ENCODE data around the gene DET1.
"Not testable (repeated sequence)": the region's sequence is repeated elsewhere in the genome, so short reads cannot be mapped to it uniquely, and the experiment has no call there.

The DET1 gene

DNA sequence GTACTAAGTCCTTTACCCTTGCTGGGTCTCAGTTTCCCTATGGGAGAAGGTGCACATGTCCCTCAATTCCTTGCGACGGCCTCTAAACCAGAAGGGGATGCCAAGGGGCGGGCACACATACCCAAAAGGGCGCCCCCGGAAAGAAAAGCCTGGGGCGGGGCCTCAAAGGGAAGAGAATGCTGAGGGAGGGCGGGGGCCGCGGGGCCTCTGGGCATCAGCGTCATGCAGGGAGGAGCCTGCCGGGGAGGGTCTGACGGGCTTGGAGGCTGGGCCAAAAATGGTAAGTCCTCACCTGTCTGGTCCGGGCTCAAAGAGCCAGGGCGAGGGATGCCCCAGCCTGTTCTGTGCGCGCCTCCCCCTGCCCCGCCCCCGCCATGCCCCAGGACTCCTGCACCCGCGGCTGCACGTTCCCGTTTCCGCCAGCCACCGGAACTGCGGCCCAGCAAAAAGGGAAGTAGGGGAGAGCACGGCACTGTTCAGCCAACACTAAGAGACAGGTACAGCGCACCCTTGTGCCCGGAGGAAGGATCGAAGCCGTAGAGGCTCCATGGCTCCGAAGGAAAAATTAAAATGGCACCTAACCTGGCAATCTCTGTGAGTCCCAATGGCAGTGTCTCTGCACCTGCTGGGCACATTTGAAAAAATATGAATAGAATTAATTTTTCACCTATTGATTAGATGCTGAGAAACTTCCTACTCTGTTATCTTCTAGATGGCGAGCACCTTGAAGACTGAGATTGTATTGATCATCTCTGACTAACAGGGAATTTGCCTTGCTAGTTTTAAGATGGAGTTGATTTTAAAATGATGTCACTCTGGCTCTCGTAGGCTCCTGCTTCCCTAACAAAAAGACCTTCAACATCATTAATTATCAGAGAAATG is at the start of gene DET1:
Gene DET1 (minus strand): TSS at position 434 of the 882 bp plus-strand sequence. CDS start 14,976 bp downstream, outside the sequence.
- DNase-seq (ENCODE audit: low spot score) = peak; percentile 90

DNA sequence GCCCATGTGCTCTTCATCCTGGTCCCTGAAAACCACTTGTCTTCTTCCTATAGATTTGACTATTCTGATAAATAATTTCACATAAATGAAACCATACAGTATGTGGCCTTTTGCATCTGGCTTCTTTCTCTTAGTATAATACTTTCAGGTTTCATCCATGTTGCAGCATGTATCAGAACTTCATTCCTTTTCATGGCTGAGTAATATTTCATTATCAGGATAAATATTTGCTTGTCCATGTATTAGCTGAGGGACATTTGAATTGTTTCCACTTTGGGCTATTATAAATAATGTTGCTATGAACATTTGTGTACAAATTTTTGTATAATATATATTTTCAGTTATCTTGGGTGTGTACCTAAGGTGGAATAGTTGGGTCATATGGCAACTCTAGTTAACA is 44.9 kb upstream of the DET1 start:
- no peak for DNase-seq (ENCODE audit: low spot score)

DNA sequence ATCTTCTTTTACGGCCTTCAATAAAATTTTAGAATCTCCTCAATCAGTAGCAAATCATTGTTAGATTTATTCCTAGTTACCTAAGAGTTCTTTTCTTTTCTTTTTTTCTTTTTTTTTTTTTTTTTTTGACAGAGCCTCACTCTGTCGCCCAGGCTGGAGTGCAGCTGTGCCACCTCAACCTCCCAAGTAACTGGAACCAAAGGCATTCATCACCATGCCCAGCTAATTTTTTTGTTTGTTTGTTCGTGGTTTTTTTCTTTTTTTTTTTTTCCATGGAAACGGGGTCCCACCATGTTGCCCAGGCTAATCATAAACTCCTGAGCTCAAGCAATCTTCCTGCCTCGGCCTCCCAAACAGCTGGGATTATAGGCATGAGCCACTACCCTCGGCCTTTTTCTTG is 44.3 kb upstream of the DET1 start:
- no peak for DNase-seq (ENCODE audit: low spot score)

DNA sequence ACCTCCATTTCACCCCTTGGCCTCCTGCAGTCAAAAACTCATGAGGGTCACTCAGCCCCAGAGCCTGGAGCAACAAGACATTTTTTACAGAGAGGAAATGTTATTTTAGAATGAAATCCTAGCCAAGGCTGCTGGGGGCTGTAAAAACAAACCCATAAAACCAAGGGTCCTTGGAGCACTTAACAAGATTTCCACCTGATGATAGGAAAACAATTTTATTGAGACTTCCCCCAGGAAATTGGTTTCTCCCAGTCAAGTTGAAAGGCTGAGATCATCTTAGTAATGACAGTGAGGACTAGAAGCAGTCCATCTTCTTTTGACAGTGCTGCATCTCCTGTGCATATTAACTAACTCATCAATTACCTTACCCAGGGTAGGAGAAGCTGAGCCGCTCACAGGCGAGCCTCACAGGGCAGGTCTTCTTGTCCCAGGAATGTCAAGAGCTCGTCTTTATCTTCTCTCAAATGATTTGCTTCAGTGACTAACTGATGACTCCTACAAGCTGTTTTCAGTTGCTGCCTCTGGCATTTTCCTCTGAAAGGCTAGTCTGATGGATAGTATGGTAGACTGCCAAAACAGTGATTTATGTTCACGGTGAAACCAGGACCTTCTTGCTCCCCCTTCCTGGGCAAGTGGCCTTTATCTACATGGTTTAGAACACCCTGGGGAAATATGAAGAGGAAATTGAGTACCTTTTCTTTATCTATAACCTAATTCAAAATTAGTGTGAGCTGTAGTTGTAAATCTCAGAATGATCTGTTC is 40.1 kb upstream of the DET1 start:
- no peak for DNase-seq (ENCODE audit: low spot score)

DNA sequence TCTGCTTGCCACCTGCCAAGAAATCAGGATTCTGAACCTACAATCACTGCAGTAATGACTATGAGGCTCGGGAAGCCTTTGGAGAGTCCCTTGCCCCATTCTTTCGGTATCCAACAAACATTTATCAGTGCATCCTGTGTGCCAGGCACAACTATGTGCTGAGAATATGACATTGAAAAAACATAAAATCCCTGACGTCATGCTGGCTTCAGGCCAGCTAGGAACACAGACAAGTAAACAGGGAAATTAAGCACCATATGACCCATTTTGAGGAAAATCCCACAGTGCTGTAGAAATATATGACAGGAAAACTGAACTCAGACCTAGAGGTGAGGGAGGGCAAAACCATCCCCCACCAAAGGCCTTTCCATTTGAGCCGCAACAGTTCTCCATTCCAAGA is 34.1 kb upstream of the DET1 start:
- DNase-seq (ENCODE audit: low spot score) = no peak

DNA sequence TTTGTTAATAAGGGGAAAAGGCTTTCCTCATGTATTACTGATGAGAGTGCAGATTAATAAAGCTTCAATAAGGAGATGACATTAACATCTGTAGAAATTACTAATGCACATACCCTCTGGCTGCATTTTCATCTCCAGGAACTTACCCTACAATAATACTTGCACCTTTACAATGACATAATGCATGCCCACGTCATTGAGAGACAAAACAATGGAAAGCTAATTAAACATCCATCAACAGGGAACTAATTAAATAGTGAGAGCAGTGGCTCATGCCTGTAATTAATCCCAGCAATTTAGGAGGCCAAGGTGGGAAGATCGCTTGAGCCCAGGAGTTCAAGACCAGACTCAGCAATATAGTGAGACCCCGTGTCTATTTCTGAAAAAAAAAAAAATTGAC is 32.8 kb upstream of the DET1 start:
- no peak for DNase-seq (ENCODE audit: low spot score)

DNA sequence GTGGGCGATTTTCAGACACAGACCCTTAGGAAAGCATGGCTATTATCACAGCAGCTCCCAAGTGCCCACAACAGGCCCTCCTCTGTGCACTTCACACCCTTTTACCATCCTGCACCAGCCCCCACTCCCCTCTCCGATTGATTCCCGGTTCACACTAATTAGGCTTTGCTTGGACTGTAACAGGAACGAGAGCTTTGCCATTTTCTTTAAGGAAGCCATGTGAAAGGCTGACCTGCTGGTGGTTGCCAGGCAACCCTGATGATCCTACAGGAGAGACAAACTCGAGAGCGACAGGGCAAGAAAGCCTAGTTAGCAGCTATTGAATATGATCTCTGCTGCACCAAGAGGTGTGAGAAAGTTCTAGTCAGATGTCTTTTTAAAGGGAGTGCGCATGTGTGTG is 28.2 kb upstream of the DET1 start:
- no peak for DNase-seq (ENCODE audit: low spot score)

DNA sequence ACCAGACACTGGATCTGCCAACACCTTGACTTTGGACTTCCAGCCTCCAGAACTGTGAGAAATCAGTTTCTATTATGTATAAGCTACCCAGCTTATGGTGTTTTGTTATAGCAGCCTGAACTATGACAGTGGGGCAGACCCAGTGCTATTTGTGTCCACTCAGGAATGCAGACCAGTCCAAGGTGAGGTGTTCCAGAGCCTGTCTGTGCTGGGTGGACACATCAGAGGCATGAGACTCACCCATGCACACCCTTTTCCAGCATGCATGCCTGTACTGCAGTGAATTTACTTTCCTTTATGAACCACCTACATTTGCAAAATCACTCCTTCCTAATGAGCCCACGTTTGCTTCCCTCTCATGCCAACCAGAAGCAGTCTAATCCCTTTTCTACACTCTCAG is 27.6 kb upstream of the DET1 start:
- no peak for DNase-seq (ENCODE audit: low spot score)

DNA sequence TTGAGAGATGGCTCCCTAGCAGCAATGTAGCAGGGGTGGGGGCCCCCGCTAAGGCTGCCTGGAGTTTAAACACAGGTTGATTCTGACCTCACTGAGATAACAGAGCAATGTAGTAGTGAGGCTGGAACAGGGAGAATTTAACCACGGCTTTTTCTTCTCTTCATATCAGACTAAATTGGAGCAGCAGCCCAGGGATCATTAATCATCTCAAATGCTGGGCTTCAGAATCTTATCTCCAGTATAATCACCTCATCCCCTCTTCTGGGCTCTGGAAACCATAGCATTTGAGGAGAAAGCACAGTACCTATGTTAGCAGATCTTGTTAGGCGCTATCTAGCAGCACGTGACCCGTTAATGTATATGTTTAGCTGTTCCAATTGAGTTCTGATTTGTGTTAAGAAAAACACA is 25.4 kb upstream of the DET1 start:
- DNase-seq (ENCODE audit: low spot score) = no peak

DNA sequence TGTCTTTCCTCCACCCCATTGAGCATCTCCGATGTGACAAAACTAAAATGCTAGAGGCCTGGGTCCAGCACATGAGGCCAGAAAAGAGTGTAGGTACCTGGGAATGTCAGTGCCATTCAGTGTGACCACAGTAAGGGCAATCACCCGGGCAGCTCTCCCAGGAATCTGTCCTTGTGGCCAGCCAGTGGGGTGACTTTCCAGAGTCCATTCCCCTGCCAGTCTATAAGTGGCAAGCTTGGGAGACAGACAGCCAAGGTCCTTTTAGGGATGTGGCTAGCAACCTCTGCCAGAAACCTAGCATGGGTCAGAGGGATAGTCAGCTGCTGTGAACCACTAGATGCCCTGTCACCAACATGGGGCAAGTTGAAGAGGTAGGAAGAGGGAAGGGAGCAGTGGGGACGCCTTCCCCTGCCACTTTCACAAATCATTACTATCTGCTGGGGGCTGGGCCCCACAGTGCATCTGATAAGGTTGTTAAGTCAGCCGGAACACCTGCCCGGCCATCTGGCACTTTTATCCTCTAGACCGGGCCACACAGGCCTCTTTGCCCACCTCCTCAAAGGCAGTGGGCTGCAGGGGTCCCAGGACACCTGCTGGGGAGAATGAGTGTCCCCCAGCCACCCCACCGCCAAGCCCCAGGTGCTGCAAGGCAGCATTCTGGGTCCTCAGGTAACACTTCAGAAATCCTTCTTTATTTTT is 24.8 kb upstream of the DET1 start:
- DNase-seq (ENCODE audit: low spot score) = no peak

DNA sequence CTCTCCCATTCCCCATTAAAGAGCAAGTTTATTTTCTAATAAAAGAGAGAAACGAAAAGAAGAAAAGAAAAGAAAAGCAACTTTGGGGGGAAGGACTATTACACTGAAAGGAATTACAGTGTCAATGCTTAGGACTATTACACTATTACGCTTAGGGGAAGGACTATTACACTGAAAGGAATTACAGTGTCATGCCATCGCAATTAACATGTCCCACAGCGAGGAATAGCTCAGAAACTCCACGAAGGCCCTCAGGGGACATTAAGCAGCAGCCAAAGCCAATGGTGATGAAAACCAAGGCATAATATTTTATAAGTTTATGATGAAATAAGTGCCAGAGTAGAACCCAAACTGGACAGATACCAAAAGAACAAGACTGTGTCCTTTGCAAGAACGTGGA is 22.1 kb upstream of the DET1 start:
- no peak for DNase-seq (ENCODE audit: low spot score)

DNA sequence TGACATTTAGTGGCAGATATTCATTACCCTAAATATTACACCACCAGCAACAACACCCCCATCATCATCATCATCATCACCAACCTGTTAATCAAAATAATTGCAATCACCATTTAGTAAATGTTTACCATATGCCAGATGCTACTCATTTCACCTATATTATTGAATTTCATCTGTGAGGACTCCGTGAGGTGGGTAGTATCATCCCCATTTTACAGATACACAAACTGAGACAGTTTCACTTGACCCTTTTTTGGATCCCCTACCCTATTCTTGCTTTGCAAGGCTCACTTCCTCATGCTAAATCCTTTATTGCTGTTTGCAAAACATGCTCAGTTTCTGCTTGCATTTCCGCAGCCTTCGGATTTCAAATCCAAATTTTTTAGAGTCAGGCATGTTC is 18.3 kb upstream of the DET1 start:
- DNase-seq (ENCODE audit: low spot score) = no peak

DNA sequence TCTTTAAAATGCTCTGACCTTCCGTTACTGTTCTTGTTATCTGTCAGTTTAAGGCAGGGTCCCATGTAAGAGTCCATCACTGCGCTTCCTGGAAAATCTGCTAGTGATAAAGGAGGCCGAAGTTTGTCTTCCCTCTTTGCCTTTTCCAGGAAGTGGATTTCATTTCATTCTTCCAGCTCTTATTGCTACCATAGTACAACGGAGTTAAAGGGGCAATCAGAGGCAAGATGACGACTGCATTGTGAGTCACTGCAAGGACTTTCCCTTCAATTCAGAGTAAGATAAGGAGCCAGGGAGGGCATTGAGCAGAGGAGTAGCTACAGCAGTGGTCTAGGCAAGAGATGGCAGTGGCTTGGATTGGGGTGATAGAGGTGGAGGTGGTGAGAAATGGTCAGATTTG is 17.2 kb upstream of the DET1 start:
- DNase-seq (ENCODE audit: low spot score) = no peak

DNA sequence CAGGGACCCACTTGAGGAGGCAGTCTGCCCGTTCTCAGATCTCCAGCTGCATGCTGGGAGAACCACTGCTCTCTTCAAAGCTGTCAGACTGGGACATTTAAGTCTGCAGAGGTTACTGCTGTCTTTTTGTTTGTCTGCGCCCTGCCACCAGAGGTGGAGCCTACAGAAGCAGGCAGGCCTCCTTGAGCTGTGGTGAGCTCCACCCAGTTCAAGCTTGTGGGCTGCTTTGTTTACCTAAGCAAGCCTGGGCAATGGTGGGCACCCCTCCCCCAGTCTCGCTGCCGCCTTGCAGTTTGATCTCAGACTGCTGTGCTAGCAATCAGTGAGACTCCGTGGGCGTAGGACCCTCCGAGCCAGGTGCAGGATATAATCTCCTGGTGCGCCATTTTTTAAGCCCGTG is 13.1 kb upstream of the DET1 start:
- DNase-seq (ENCODE audit: low spot score) = not testable (repeated sequence)

DNA sequence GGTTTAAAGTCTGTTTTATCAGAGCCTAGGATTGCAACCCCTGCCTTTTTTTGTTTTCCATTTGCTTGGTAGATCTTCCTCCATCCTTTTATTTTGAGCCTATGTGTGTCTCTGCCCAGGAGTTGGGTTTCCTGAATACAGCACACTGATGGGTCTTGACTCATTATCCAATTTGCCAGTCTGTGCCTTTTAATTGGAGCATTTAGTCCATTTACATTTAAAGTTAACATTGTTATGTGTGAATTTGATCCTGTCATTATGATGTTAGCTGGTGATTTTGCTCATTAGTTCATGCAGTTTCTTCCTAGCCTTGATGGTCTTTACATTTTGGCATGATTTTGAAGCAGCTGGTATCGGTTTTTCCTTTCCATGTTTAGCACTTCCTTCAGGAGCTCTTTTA is 11.5 kb upstream of the DET1 start:
- DNase-seq (ENCODE audit: low spot score) = not testable (repeated sequence)

DNA sequence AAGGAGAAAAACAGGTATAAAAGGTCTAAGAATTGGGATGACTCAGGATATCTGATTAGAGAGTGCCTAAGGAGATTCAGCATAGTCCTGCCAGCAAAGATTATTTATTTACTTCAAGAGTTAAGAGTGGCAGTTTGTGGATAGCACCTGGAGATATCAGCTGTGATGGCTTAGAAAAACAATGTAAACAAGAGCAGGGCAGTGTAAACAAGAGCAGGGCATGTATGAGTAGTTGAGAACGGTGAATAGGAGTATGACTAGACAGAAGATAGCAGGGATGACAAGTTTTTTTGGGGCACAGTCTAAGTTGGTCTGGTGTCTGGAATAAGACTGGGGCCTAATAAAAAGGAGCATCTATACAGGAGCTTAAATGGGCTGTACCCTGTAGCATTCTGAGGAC is 1.5 kb upstream of the DET1 start:
- DNase-seq (ENCODE audit: low spot score) = not testable (repeated sequence)

DNA sequence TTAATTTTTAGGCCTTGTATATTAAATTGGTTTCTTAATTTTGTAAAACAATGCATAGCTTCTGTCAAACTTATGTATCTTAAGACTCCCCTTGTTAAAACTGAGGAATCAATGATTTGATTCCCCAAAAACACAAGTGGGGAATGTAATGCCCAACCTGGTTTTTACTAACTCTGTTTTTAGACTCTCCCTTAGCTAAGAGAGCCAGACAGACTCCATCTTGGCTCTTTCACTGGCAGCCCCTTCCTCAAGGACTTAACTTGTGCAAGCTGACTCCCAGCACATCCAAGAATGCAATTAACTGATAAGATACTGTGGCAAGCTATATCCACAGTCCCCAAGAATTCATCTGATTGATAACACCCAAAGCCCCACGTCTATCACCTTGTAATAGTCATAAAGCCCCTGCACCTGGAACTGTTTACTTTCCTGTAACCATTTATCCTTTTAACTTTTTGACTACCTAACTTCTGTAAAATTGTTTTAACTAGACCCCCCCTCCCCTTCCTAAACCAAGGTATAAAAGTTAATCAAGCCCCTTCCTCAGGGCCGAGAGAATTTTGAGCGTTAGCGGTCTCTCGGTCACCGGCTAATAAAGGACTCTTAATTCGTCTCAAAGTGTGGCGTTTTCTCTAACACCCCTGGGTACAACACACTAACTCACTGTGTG is 768 bp downstream of the DET1 start:
- DNase-seq (ENCODE audit: low spot score) = not testable (repeated sequence)

DNA sequence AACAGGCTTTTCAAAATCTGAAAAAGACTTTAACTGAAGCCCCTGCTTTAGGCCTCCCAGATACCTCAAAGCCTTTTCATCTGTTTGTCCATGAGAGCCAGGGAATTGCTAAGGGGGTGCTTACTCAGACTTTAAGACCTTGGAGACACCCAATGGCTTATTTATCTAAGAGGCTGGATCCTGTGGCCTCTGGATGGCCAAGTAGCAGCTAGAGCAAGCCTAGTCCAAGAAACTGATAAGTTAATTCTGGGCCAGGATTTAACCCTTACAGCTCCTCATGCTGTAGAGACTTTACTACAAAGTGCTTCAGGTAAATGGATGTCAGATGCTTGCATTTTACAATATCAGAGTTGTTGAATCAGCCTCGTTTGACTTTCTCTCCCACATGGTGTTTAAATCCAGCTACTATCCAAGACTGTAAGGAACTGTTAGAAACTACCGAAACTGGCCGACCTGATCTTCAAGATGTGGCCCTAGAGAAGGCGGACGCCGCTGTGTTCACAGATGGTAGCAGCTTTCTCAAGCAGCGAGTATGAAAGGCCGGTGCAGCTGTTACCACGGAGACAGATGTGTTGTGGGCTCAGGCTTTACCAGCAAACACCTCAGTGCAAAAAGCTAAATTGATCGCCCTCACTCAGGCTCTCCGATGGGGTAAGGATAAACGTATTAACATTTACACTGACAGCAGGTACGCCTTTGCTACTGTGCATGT is 3.3 kb downstream of the DET1 start:
- DNase-seq (ENCODE audit: low spot score) = no peak

DNA sequence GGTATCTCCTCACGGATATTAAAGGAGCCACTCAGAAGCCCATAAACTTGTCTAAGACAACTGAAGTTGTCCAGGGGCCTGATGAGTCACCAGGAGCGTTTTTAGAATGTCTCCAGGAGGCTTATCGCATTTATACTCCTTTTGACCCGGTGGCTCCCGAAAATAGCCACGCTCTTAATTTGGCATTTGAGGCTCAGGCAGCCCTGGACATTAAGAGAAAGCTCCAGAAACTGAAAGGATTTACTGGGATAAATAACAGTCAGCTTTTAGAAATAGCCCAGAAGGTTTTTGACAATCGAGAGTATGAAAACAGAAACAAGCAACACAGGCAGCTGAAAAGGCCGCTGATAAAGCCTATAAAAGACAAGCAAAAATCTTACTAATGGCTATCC is 4.1 kb downstream of the DET1 start:
- no peak for DNase-seq (ENCODE audit: low spot score)

DNA sequence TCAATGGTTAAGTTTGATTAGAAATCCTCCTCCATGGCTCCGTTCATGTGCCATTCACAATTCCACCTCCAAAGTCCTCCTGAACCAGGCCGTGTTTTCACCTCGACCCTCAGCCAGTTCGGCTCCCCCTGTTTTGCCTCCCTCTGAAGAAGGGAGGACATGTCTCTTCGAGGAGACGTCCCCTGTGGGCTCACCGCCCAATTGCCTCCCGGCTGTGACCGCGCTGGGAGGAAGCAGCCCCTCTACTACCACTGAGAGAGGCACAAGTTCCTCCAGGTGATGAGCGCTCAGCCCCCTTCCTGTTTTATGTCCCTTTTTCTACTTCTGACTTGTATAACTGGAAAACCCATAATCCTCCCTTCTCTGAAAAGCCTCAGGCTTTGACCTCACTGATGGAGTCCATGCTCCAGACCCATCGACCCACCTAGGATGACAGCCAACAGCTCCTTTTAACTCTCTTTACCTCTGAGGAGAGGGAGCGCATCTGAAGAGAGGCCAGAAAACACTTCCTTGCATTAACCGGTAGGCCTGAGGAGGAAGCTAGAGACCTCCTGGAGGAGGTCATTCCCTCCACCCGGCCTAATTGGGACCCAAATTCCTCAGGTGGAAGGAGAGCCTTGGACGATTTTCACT is 4.7 kb downstream of the DET1 start:
- no peak for DNase-seq (ENCODE audit: low spot score)

DNA sequence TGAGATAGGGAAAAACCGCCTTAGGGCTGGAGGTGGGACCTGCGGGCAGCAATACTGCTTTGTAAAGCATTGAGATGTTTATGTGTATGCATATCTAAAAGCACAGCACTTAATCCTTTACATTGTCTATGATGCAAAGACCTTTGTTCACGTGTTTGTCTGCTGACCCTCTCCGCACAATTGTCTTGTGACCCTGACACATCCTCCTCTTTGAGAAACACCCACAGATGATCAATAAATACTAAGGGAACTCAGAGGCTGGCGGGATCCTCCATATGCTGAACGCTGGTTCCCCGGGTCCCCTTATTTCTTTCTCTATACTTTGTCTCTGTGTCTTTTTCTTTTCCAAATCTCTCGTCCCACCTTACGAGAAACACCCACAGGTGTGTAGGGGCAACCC is 5.4 kb downstream of the DET1 start:
- DNase-seq (ENCODE audit: low spot score) = not testable (repeated sequence)

All from hematopoietic multipotent progenitor cell treated with erythropoietin and hydrocortisone succinate and interleukin-3 and kit ligand, for 15 days (in vitro differentiated cells).